GM21737 (cell line): ENCODE data around the gene GRAMD2B.

Source experiments
- ATAC-seq: cut with Tn5 transposase; IDR thresholded peaks from one replicate; pipeline ENCODE4 v1.9.1; 2021; ENCODE audit warnings: mild to moderate bottlenecking, moderate library complexity; ENCODE audit not compliant: unreplicated experiment

The GRAMD2B gene

DNA sequence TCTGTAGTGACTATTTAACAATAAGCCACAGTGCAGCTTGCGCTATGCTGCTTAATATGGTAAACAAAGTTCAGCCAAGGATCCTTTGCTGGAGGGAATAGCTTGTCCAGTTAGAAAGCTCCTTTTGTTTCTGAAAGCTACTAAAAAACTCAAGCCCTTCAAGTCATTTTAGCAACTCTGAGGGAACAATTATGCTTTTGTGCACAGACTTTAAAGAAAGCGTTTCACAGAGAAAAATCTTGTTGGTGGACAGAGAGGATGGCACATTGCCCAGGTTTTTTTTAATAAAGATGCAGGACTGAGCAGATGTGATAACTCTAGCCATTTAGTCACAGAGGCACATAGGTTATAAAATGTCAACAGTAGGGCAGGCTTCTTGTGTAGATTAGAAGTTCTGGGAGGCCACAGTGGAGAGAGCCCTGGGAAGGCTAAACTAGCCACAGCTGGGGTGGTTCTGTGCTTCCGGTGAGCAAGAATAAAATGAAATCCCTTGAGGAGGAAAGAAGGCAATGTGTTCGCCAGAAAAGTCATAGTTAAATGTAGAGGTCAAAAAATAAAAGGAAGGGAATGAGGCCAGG lies 108.4 kb downstream of the GRAMD2B start:
- no peak for ATAC-seq

DNA sequence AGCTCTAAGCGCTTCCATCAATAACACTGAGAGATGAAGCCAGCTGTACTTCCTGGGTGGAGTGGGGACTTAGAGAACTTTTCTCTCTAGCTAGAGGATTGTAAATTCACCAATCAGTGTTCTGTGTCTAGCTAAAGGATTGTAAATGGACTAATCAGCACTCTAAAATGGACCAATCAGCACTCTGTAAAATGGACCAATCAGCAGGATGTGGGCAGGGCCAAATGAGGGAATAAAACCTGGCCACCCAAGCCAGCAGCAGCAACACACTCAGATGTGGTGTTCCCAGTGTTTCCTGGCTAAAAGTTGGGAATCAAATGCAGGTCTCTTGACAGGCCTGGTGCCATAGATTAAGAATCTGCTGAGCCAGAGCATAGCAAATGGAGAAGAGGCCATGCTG lies 111.3 kb downstream of the GRAMD2B start:
- no peak for ATAC-seq

DNA sequence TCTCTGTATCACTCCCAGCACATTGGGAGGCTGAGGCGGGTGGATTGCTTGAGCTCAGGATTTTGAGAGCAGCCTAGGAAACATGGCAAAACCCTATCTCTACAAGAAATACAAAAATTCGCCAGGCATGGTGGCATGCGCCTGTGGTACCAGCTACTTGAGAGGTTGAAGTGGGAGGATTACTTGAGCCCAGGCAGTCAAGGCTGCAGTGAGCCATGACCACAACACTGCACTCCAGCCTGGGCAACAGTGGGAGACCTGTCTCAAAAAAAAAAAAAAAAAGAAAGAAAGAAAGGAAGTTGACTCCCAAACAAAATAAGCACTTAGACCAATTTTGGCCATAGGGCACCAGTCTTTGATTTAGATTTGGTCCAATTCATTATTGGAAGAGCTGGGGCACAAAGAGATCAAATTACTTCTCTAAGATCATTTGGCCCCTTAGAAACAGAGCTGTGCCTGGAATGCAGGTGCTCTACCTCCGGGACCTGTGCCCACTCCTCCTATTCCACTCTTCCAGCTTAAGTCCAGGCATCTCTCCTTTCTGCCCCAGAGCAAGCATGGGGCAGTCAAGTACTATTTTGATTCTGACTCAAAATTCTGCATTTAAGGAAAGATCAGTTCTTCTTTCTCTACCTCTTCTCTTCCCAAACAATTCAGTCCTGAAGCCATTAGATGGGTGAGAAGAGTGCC lies 112.8 kb downstream of the GRAMD2B start:
- ATAC-seq: no peak

DNA sequence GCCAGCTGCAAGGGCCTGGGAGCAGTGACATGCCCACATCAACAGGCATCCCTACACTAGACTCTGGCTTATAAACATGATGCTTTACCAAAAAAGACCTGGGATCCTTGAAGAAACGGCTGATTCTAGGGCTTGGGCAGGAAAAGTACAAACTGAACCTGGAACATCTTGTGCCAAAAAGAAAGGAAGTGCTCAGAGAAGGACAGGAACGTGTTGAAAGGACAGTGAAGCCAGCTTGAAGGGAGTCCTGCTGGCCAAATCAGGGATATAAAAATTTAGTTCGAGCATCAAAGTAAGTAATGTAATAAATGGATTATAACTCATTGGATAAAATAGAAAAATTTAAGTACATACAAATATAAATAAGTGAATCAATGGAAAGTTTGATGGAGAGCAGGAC lies 113.7 kb downstream of the GRAMD2B start:
- ATAC-seq: no peak

DNA sequence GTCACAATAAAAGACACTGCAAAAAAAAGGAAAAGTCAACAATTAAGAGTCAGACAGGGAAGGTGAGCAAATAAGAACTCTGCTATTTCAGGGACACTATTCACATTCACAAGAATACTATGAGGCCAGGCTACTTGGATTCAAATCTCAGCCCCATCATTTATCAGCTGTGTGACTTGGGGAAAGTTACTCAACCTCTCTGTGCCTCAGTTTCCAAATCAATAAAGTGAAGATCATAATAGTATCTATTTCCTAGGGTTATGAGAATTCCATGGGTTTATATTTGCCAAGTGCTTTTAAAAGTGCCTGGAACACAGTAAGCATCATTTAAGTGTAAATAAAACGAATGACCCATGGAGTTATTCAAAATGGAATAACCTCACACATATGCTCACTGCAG lies 115.4 kb downstream of the GRAMD2B start:
- no peak for ATAC-seq

DNA sequence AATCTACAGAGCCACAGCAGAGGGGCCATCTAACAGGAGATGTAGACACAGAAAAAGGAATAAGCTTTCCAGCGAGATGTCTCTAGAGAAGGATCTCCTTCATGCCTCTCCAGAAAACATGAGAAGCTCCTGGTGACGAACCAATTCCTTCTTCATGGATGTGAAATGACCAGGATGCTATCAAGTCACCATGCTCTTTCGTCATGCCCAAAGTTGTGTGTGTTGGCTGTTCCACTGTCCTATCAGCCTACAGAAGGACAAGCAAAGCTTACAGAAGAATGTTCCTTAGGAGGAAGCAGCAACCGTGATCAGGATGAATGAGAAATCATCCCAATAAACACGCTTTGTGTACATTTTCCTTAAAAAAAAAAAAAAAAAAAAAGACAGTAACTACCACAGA lies 117.4 kb downstream of the GRAMD2B start:
- ATAC-seq: no peak

DNA sequence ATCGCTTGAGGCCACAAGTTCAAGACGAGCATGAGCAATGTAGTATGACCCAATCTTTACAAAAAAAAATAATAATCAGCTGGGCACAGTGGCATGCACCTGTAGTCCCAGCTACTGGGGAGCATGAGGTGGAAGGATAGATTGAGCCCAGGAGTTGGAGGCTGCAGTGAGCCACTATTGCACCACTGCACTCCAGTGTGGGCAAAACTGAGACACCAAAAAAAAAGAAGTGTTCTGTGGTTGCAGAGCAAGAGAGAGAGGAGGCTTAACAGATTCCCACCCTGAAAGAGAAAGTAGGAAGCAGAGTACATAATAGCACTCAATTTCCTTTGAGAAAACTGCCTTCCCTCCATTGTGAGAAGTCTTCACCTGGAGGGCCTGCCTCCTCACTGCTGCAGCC lies 119.2 kb downstream of the GRAMD2B start:
- ATAC-seq: no peak

DNA sequence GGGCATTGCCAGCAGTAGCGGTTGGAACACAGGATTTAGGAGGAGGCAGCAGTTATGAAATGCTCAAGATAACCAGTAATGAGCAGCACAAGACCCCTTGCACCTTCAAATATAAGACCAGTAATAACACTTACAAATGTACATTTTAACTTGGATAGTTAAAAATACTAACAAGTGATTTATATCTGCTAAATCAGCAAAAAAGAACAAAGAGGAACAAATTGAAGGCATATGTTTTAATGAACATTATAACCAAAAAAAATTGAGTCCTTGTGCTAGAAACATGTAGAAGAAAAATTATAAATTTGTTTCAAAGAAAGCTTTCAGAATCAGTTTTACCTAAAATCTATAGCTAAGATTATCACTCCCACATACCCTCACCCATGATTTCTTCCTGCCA lies 119.8 kb downstream of the GRAMD2B start:
- ATAC-seq: no peak

DNA sequence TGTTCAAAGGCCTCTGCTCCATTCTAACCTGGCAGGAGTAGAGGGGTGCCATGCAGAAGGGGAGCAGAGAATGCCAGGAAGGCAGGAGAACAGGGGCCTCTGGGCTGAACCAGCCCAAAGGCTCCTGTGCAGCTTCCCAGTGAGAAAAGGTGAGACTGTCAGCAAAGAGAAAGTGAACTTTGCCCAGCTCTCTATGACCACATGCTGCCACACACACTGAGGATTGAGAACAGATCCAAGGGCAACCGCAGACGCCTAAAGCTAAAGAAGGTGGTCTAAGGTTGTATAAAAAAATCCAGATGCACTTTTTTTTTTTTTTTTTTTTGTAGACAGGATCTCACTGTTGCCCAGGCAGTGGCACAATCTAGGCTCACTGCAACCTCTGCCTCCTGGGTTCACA lies 120.5 kb downstream of the GRAMD2B start:
- no peak for ATAC-seq
